SK-N-SH treated with all-trans-retinoic acid at 6 μM for 48 hours (cell line): ENCODE data around the gene C2CD3.

Experiments used
- GLIS3 ChIP-seq: fragments of 250-450 bp; sonication (Bioruptor Pico); IDR thresholded peaks from 2 replicates; pipeline ENCODE4 v1.5.0; 2020; ENCODE audit warnings: mild to moderate bottlenecking, moderate library complexity
- ISL1 ChIP-seq: fragments of 250-450 bp; sonication (Bioruptor Pico); IDR thresholded peaks from 2 replicates; pipeline ENCODE4 v2.1.2; 2022; ENCODE audit warnings: mild to moderate bottlenecking, moderate library complexity
- TSHZ2 ChIP-seq: fragments of 250-450 bp; sonication (Bioruptor Pico); IDR thresholded peaks from 2 replicates; pipeline ENCODE4 v1.5.0; 2020; ENCODE audit warnings: mild to moderate bottlenecking, moderate library complexity
- ZFP30 ChIP-seq: fragments of 450-650 bp; formaldehyde crosslinking; IDR thresholded peaks from 2 replicates; pipeline ENCODE4 v1.5.0; 2022; ENCODE audit warnings: mild to moderate bottlenecking, moderate library complexity

GRCh38 chr11:74196781-74197486 is 26.1 kb upstream of the C2CD3 start:
- TF ChIP-seq TSHZ2 (CRISPR knock-in tag) (no peak), ZFP30 (no peak), GLIS3 (CRISPR knock-in tag) (no peak), ISL1 (CRISPR knock-in tag) (peak; percentile 70)
